NCI-H1417 (cell line): ENCODE data around the gene ZNF609.

Source experiments
- DNase-seq, 3 experiments: peaks; one replicate each; lab custom pipeline; 2025; lab: John Stamatoyannopoulos, UW

The ZNF609 gene

DNA sequence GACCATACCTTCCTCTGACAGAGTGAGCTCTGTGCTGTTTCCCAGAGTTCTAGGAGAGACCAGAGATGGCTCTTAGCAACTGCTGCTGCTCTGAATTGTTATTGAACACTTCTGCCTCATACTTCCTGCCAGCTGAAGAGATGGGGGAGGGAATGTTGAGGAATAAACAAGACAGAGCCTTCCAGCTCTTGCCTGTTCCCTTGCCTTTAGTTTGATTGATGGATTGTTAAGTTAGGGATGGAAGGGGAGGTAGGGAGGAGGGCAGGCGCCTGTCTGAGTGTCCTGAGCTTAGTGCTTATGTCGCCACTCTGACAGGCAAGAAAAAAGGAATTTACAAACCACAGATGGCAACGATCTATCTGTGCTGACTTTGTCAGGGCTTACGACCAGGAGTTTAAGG lies 42.8 kb downstream of the ZNF609 start:
- DNase-seq, result peak; percentile 27 to 67 (median 39)

GRCh38 chr15:64503640-64504039 lies 43.3 kb downstream of the ZNF609 start:
- no peak for DNase-seq

DNA sequence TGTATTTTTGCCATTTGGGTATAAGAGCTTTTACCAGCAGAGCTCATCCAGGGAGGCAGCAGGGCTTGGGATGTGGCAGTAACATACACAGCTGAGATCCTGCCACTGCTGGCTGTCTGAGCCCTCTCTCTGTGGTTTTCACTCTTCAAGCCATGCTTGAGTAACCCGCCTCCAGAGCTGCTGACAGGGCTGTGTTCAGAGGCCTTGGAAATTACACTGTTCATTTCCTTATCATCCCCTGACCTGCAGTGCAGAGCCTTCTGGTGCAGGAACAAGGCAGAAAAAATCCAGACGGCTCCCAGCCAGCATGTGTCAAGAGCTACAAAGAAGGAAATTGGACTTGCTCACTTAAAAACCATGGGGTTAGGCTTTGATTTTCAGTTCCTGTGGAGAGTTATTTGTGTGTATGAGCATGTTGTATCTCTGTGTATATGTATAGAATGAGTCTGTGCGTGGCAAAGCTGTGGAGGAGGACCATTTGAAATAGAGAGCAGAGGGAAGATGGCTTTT lies 47.0 kb downstream of the ZNF609 start:
- peak in 2 of 3 experiments; percentile 20 to 60 for DNase-seq

DNA sequence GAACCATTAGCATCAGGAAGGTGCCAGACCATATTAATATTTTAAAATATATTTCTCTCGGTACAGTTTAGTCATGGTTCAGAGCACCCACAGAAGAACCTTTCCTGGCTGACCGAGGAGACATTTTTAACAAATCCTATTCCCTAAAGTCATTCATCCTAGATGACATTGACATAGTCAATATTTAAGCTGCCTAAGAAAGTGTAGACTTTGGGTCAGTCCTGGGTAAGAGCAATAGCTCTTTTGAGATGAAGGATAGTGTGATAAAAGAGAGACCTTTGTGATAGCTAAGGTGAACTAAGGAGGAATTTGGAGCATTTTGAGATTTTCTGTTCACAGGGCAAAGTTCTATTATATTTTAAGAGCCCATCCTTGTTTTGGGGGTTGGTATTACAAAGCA lies 47.5 kb downstream of the ZNF609 start:
- DNase-seq, result no peak

DNA sequence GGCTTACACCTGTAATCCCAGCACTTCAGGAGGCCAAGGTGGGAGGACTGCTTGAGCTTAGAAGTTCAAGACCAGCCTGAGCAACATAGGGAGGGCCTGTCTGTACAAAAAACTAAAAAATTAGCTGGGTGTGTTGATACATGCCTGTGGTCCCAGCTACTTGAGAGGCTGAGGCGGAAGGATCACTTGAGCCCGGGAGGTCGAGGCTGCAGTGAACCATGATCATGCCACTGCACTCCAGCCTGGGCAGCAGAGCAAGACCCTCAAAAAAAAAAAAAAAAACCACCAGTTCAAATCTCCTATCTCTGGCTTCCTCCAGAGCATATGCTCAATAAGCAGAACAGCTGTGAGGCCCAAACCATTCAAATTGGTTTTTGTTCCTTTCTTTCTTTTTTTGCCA lies 53.4 kb downstream of the ZNF609 start:
- no peak for DNase-seq

- DNase-seq, result no peak
Observed at GRCh38 chr15:64515196-64515595, 54.8 kb downstream of the ZNF609 start.

DNA sequence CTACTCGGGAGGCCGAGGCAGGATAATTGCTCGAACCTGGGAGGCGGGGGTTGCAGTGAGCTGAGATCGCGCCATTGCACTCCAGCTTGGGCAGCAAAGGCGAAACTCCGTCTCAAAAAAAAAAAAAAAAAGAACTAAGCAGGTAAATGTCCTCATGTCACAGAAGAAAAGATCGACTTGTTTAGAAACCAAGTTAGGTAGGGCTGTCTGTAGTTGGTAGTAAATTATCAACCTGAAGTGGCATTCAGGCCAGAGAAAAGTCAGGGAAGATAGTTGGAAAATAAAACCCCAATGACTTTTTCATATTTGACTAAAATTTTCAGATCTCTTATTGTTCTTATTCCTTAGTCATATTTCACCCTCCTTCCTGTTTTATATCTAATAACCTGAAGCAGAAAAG lies 55.4 kb downstream of the ZNF609 start:
- DNase-seq, result no peak

DNA sequence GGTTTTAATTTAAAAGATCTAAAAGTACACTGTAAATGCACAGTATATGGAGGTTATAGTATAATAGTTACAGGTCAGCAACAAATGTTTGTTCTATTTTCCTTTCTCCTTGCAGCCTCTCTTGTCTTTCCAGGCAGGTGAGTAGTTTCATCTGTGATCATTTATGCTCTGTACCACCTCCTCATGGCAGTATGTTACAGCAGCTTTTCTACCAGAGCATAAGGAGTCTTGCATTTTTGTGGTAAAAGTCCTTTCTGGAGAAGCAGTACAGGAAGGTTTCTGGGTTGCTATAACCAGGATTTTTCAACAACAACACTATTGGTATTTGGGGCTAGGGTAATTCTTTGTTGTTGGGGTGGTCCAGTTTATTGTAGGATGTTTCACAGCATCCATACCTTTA lies 59.5 kb downstream of the ZNF609 start:
- no peak for DNase-seq

- DNase-seq, result no peak
Observed at GRCh38 chr15:64521201-64521600, 60.8 kb downstream of the ZNF609 start.

GRCh38 chr15:64521726-64522164 lies 61.4 kb downstream of the ZNF609 start:
- peak; percentile 0 to 59 (median 16) for DNase-seq

- no peak for DNase-seq
Observed at GRCh38 chr15:64522226-64522823, 61.9 kb downstream of the ZNF609 start.

- DNase-seq, result peak in 1 of 3 experiments; percentile 9
Observed at GRCh38 chr15:64523240-64523639, 62.9 kb downstream of the ZNF609 start.

GRCh38 chr15:64524778-64525177 lies 64.4 kb downstream of the ZNF609 start:
- no peak for DNase-seq

DNA sequence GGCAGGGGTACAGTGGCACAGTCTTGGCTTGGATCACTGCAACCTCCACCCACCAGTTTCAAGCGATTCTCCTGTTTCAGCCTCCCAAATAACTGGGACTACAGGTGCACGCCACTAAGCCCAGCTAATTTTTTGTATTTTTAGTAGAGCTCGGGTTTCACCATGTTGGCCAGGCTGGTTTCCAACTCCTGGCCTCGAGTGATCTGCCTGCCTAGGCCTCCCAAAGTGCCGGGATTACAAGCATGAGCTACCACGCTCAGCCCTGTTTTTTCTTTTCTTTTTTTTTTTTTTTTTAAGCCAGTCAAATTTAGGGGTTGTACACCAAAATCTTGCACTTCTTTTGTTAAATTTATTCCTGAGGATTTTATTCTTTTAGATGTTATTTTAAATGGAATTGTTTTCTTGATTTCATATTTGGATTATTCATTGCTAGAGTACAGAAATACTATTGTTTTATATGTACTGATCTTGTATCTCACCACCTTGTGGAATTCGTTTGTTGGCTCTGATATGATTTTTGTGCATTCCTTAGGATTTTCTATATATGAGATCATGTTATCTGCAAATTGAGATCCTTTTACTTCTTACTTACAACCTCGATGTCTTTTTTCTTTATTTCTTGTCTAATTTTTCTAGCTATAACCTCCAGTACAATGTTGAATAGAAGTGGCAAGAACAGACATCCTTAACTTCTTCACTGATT lies 65.6 kb downstream of the ZNF609 start:
- DNase-seq, result no peak

- no peak for DNase-seq
Observed at GRCh38 chr15:64527263-64527984, 67.0 kb downstream of the ZNF609 start.

GRCh38 chr15:64528871-64529270 lies 68.5 kb downstream of the ZNF609 start:
- DNase-seq, result no peak

DNA sequence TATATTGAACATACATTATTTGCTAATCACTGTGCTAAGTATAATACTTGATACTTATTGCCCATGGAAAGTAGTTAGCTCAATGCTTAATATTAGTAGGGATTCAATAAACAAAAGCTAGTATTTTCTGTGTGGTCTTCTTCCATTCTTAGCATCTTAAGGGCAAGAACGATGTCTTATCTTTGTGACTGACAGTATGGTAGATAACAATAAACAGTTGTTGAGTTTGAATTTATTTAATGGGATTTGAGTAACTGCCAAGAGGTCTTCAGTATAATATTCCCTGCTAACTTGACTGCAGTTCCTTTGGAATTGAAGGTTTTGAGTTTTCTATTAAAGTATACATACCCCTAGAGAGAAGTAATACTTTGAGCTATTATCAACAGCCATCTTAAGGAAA lies 70.1 kb downstream of the ZNF609 start:
- DNase-seq, result no peak

- DNase-seq, result no peak
Observed at GRCh38 chr15:64530918-64531317, 70.5 kb downstream of the ZNF609 start.

DNA sequence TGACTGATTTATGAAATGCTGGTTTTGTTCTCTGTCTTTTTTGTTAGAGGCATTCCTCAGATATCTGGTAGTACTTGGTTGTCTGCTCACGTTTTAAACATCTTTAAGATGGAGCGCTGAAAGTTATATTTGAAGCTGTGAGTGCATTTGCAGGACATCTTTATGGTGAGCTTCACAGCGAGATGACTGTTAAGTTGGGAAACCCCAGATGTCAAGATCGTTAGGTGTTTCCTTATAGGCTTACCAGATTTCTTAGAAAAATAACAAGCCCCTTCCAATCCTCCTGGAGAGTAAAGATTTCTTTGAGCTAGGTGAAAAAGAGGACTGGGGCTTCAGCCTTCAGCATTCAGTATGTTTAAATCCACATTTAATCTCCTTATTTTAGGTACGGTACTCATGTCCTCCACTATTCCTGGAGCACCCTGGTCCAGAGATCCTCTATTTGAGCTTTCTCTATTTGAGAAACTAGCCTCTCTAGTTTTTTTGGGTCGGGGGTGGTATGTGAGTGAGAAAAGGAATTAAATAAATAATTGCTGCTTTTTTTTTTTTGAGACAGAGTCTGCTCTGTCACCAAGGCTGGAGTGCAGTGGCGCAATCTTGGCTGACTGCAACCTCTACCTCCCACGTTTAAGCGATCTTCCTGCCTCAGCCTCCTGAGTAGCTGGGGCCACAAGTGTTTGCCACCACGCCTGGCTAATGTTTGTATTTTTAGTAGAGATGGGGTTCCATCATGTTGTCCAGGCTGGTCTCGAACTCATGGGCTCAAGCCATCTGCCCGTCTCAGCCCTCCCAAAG lies 72.3 kb downstream of the ZNF609 start:
- DNase-seq, result no peak

GRCh38 chr15:64535460-64536243 lies 75.3 kb downstream of the ZNF609 start:
- DNase-seq, result no peak

GRCh38 chr15:64536244-64536836 lies 76.0 kb downstream of the ZNF609 start:
- DNase-seq, result no peak
